ENCODE measurements around the gene DNAH17.

DNAH17 gene

DNA sequence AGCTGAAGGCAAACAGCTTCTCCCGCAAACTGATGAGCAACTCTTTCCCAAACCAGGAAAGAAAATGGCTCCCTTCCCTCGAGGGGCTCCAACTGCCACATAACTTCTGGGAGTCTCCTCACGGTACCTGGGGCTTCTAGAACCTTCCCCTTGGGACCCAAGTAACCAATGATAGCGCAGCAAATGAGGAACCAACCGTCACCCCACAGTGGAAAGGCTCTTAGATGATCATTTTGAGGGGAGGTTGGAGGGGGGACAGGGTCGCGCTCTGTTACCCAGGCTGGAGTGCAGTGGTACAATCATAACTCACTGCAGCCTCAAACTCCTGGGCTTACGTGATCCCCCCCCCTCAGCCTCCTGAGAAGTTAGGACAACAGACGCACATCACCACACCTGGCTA is at the start of gene DNAH17:
DNAH17 (minus strand) TSS at position 101 of the 400 bp plus-strand sequence. CDS start 2,339 bp downstream, outside the sequence.
- Histone ChIP-seq H3K4me3 (no peak within 1 kb of the TSS), H3K27ac (no peak within 1 kb of the TSS)
- DNase-seq (ENCODE audit: low spot score) = no peak
- TF ChIP-seq, protein P1, sequence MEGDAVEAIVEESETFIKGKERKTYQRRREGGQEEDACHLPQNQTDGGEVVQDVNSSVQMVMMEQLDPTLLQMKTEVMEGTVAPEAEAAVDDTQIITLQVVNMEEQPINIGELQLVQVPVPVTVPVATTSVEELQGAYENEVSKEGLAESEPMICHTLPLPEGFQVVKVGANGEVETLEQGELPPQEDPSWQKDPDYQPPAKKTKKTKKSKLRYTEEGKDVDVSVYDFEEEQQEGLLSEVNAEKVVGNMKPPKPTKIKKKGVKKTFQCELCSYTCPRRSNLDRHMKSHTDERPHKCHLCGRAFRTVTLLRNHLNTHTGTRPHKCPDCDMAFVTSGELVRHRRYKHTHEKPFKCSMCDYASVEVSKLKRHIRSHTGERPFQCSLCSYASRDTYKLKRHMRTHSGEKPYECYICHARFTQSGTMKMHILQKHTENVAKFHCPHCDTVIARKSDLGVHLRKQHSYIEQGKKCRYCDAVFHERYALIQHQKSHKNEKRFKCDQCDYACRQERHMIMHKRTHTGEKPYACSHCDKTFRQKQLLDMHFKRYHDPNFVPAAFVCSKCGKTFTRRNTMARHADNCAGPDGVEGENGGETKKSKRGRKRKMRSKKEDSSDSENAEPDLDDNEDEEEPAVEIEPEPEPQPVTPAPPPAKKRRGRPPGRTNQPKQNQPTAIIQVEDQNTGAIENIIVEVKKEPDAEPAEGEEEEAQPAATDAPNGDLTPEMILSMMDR (IDR thresholded peaks at IDR 0.05) = no peak

DNA sequence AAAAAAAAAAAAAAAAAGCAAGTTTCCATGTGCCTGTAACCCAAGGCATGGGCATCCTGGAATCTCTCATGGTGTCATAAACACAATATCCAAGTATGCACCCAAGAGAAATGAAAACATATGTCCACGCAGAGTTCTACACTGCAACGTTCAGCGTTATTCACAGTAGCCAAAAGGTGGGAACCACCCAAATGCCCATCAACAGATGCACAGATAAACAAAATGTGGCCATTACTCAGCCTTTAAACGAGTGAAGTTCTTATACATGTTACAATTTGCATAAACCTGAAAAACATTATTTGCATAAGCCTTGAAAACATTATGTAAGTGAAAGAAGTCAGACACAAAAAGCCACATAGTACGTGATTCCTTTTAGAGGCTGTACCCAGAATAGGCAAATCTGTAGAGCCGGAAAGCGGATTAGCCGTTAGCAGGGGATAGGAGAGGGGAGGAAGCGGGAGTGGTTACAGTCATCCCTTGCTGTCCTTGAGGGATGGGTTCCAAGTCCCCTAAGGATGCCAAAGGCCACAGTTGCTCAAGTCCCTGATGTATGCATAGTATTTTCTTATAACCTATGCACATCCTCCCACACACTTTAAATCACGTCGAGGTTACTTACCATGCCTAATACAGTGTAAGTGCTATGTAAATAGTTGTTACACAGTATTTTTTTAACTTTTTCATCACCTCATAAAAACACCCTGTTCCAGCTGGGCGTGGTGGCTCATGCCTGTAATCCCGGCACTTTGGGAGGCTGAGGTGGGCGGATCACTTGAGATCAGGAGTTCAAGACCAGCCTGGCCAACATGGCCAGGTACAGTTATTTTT is 47.3 kb upstream of the DNAH17 start:
- Histone ChIP-seq H3K4me3 (no peak overlapping the region), H3K27ac (no peak overlapping the region)
- DNase-seq (ENCODE audit: low spot score) = no peak
- TF ChIP-seq, protein P1 (IDR thresholded peaks at IDR 0.05) = no peak

DNA sequence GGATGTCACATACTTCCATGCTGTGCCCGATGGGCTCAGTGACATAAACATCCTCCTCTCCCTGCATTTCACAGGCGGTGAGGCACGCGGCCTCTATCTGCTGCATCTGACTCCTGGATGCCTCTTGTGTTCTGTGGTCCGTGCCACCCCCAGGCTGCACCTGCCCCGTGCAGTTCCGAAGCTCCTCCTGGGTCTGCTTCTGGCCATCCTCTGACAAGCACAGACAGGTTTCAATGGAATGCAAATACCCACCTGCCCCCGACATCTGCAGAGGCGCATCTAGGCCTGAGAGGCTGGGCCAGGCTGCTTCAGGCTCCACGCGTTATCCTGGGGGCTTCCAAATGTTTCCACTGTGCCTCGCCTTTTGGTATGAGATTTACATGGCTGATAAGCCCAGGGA is 46.3 kb upstream of the DNAH17 start:
- Histone ChIP-seq H3K27ac (no peak overlapping the region), H3K4me3 (no peak overlapping the region)
- DNase-seq (ENCODE audit: low spot score) = no peak
- TF ChIP-seq, protein P1 (IDR thresholded peaks at IDR 0.05) = no peak

DNA sequence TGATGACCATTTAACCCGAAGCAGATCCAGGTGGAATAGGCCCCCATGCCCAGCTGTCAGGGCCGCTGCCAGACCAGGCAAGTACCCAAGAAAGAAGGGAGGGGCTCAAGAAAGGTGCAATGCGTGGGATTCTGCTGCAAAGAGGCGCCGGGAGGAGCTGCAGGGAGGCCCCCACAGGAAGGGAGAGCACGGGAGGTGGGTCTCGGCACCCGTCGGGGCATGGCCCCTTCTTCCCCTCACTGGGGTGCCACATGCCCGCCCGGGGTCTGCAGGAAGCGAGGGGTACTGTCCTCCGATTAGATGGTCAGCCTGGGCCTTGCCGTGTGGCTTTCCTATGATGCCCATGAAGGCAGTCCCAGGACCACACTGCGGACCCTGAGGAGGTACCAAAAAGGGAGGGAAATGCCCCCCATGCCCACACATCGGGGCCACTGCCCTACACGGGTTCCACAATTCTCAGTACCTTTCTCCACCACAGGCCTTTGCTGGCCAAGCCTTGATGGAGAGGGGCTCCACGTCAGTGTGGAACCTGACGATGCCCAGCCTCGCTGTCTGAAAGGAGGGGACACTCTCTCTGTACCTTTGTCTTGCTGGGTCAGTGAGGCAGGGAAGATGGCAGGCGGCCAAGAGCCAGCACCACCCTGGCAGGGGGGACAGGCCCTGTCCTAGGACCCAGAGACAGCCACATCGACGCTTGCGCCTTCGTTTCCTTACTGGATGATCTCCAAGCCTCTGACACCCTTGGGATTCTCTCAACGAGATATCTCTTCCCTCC is 45.5 kb upstream of the DNAH17 start:
- Histone ChIP-seq H3K27ac (no peak overlapping the region), H3K4me3 (no peak overlapping the region)
- TF ChIP-seq, protein P1 (IDR thresholded peaks at IDR 0.05) = no peak
- DNase-seq (ENCODE audit: low spot score) = no peak

GRCh38 chr17:78621720-78622490 is 44.7 kb upstream of the DNAH17 start:
- no peak overlapping the region for H3K4me3 ChIP-seq
- DNase-seq (ENCODE audit: low spot score) = no peak
- TF ChIP-seq, protein P1 (IDR thresholded peaks at IDR 0.05) = no peak
- H3K27ac ChIP-seq = no peak overlapping the region

GRCh38 chr17:78620099-78620498 is 42.9 kb upstream of the DNAH17 start:
- H3K4me3 ChIP-seq = no peak overlapping the region
- TF ChIP-seq, protein P1 (IDR thresholded peaks at IDR 0.05) = no peak
- no peak overlapping the region for H3K27ac ChIP-seq
- no peak for DNase-seq (ENCODE audit: low spot score)
